Gastrocnemius medialis (tissue), 4 donors: ENCODE results near the gene DNAAF5. TPM values are rescaled to one million over a fixed set of nuclear protein-coding genes. Genes with fewer than 3 reads are reported as not detected.

Source experiments
- ATAC-seq, 2 donors: fragments of 150-250 bp; one replicate each; pipeline ENCODE4 v1.9.1; 2016
- DNase-seq, 2 donors: peaks; one replicate each; pipeline ENCODE4 v3.0.0-alpha.2; 2019
- H3K27ac ChIP-seq, 4 donors: fragments of 200-600 bp; sonication (generic); 1 replicate in 1 of 4; 2 replicates in 3 of 4; pipeline ENCODE4 v1.5.1; 2016 to 2018; ENCODE audit warnings: mild to moderate bottlenecking in 2 of 4, moderate library complexity in 1 of 4
- H3K27me3 ChIP-seq, 3 donors: fragments of 200-600 bp; sonication (generic) in 2 of 3; 1 replicate in 1 of 3; 2 replicates in 2 of 3; pipeline versions ENCODE4 v1.5.1 to v1.6.0; 2016 to 2019; ENCODE audit warnings: mild to moderate bottlenecking in 1 of 3, moderate library complexity in 1 of 3
- H3K36me3 ChIP-seq, 2 donors: fragments of 200-600 bp; sonication (generic) in 1 of 2; one replicate each; pipeline ENCODE4 v1.5.1; 2017 to 2018
- H3K4me1 ChIP-seq, 2 donors: fragments of 200-600 bp; sonication (generic) in 1 of 2; one replicate each; pipeline ENCODE4 v1.5.1; 2016 to 2017; ENCODE audit warnings: mild to moderate bottlenecking in 2 of 2
- H3K4me3 ChIP-seq, 4 donors: fragments of 200-600 bp; sonication (generic) in 3 of 4; 1 replicate in 1 of 4; 2 replicates in 3 of 4; pipeline ENCODE4 v1.5.1; 2016 to 2019; ENCODE audit warnings: mild to moderate bottlenecking in 2 of 4
- H3K9me3 ChIP-seq, 3 donors: fragments of 200-600 bp; sonication (generic) in 2 of 3; 1 replicate in 1 of 3; 2 replicates in 2 of 3; pipeline ENCODE4 v1.5.1; 2016 to 2019
- POLR2A ChIP-seq, 2 donors: fragments of 450-650 bp; IDR thresholded peaks; one replicate each; pipeline ENCODE4 v1.6.1; 2017; ENCODE audit warnings: antibody characterized with exemption in 2 of 2, mild to moderate bottlenecking in 2 of 2, moderate library complexity in 2 of 2
- in situ Hi-C, 4 donors: fragments of 200-750 bp; cut with MboI; loops; one replicate each; pipeline versions ENCODE4 v1.15.0 to v1.8.0; 2017; ENCODE audit warnings: low sequenced_read_pairs in 4 of 4
- intact Hi-C: fragments of 100-400 bp; cut with DNase I; formaldehyde crosslinking; loops from one replicate; pipeline ENCODE4 v1.15.1; 2023; ENCODE audit warnings: low total_unique reads
- total RNA-seq, 4 donors: library from RNA; depleted of rRNA; stranded (reverse); fragments of >200 nt; gene quantifications; one replicate each; pipeline versions ENCODE4 v1.1.0 to v1.2.3, GENCODE V29; 2016
- TF ChIP-seq, protein P1 (sequence below), 5 experiments: fragments of 450-650 bp in 3 of 5; fragments of 200-600 bp in 2 of 5; sonication (generic) in 2 of 5; IDR thresholded peaks in 4 of 5; conservative IDR thresholded peaks in 1 of 5; 1 replicate in 4 of 5; 2 replicates in 1 of 5; pipeline ENCODE4 v1.5.1; 2016 to 2019; ENCODE audit warnings: antibody characterized with exemption in 5 of 5, mild to moderate bottlenecking in 3 of 5, moderate library complexity in 3 of 5

DNAAF5 gene
- total RNA-seq, 4 donors from 2014 or later: 22.4 to 36.2 (median 30.6) TPM

DNA sequence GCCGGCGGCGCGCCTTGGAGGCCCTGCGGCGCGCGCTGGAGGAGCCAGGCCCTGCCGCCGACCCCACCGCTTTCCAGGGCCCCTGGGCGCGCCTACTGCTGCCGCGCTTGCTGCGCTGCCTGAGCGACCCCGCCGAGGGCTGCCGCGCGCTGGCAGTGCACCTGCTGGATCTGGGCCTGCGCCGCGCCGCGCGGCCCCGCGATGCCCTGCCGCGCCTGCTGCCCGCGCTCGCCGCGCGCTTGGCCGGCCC is 280 bp downstream of the DNAAF5 start:
- DNase-seq: no peak
- TF ChIP-seq, protein P1, sequence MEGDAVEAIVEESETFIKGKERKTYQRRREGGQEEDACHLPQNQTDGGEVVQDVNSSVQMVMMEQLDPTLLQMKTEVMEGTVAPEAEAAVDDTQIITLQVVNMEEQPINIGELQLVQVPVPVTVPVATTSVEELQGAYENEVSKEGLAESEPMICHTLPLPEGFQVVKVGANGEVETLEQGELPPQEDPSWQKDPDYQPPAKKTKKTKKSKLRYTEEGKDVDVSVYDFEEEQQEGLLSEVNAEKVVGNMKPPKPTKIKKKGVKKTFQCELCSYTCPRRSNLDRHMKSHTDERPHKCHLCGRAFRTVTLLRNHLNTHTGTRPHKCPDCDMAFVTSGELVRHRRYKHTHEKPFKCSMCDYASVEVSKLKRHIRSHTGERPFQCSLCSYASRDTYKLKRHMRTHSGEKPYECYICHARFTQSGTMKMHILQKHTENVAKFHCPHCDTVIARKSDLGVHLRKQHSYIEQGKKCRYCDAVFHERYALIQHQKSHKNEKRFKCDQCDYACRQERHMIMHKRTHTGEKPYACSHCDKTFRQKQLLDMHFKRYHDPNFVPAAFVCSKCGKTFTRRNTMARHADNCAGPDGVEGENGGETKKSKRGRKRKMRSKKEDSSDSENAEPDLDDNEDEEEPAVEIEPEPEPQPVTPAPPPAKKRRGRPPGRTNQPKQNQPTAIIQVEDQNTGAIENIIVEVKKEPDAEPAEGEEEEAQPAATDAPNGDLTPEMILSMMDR (IDR thresholded peaks at IDR 0.05 in 4 of 5, conservative IDR thresholded peaks at IDR 0.05 in 1 of 5): no peak
- no peak for TF ChIP-seq POLR2A (IDR thresholded peaks at IDR 0.05)
- H3K27me3 ChIP-seq: no peaks in the 10 kb centered on the region
- peak; percentile 4 to 15 for ATAC-seq
- peak overlapping the region; percentile 84 to 89 (median 86) for H3K27ac ChIP-seq
- in situ Hi-C loops: no loop called here
- H3K36me3 ChIP-seq: no peaks in the 10 kb centered on the region
- intact Hi-C loops: no loop called here
- H3K4me3 ChIP-seq: peak overlapping the region; percentile 66 to 80 (median 76)
- H3K4me1 ChIP-seq: peaks cover 26 to 41% of the 10 kb centered on the region in 2 donors
- H3K9me3 ChIP-seq: no peaks in the 10 kb centered on the region

DNA sequence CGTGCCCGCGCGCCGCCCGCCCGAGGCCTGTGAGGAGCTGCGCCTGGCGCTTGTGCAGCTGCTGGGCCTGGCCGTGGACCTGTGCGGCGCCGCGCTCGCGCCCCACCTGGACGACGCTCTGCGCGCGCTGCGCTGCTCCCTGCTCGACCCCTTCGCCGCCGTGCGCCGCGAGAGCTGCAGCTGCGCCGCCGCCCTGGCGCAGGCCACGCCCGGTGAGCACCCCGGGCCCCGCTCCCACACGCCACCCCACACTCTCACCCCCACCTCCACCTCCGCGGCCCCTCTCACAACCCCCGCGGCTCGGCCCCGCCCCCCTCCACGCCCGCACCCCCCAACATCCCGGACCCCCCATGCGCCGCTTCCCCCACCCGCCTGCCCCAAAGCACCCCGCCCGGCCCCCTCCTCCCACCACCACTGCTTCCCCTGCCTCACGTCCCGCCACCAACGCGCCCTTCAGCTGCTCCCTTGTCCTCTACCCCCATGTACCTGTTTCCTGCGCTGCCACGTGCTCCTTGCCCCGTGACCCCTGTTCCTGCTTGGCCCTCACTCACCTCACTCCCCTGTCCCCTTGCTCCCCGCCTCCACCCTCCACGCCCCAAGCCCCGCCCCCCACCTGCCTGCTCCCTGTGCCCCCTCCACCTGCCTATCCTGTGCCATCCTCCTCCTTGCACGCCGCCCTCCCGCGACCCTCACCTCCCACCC is 756 bp downstream of the DNAAF5 start, which contains the start of gene PRKAR1B:
TSS of gene PRKAR1B (minus strand) at position 178 of the 702 bp plus-strand sequence. CDS start 15,776 bp downstream, outside the sequence.
- intact Hi-C loops: no loop called here
- TF ChIP-seq POLR2A (IDR thresholded peaks at IDR 0.05): no peak
- TF ChIP-seq, protein P1 (IDR thresholded peaks at IDR 0.05 in 4 of 5, conservative IDR thresholded peaks at IDR 0.05 in 1 of 5): no peak
- H3K4me3 ChIP-seq: peak within 1 kb of the TSS; percentile 66 to 80 (median 76)
- in situ Hi-C loops: no loop called here
- ATAC-seq (no peak), DNase-seq (no peak)
- peaks cover 31 to 46% of the 10 kb centered on the region in 2 donors for H3K4me1 ChIP-seq
- H3K27me3 ChIP-seq: no peaks in the 10 kb centered on the region
- H3K27ac ChIP-seq: peak within 1 kb of the TSS; percentile 84 to 89 (median 86)
- no peaks in the 10 kb centered on the region for H3K9me3 ChIP-seq
- H3K36me3 ChIP-seq: no peaks in the 10 kb centered on the region

DNA sequence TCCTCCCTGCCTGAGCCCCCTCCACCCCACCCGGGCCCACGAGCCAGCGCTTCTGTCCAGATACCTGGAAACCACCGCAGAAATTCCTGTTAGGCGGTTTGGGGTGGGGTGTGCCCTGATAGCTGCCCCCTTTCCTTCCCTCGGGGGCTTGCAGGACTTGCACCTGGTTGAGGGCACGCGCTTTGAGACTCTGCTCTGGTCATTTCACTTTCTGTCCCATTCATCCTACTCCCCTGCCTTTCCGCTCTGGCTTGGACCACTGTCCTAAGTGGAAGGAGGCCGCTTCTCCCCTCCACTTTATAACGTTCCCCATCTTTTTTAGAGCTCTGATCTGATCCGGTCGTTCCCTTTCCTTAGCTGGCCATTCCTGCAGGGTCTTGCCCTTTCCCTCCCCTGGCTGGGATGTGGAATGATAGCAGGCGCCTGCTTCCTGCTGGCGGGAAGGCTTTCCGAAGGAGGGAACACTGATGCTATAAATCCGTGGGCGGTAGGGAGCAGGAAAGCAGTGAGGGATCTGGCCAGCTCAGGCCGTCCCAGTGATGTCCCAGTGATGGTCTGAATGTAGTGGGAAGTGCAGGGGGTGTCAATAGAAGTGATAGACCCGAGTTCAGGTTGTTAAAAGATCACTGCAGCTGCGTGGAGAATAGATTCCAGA is 1.4 kb downstream of the DNAAF5 start:
- Histone ChIP-seq H3K27ac (peak overlapping the region in 1 of 4 donors; percentile 84), H3K4me1 (peaks cover 36 to 50% of the 10 kb centered on the region in 2 donors), H3K36me3 (no peaks in the 10 kb centered on the region), H3K9me3 (no peaks in the 10 kb centered on the region), H3K27me3 (no peaks in the 10 kb centered on the region), H3K4me3 (peak overlapping the region; percentile 32 to 80 (median 60))
- TF ChIP-seq, protein P1 (IDR thresholded peaks at IDR 0.05 in 4 of 5, conservative IDR thresholded peaks at IDR 0.05 in 1 of 5): no peak
- no peak for TF ChIP-seq POLR2A (IDR thresholded peaks at IDR 0.05)
- in situ Hi-C loops: no loop called here
- intact Hi-C loops: no loop called here
- no peak for DNase-seq
- no peak for ATAC-seq

DNA sequence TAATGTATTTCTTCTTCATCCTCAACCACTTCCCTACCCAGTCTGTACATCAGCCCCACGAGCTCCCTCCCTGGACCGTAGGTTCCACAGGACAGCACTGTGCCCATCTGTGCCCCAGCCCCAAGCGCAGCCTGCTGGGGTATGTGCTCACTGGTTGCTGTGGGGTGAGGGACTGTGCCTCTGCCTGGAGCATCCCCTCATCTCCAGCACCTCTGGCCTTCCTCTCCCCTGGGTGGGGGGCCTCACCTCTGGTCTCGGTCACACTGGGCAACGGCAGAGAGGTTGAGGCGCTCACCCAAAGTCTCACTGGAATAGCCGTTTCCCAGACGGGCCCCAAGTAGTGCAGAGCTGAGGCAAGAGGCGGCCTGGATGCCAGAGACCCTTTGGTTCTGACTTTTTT is 2.1 kb downstream of the DNAAF5 start:
- ATAC-seq (no peak), DNase-seq (no peak)
- Histone ChIP-seq H3K9me3 (no peaks in the 10 kb centered on the region), H3K27ac (no peak overlapping the region), H3K4me3 (no peak overlapping the region), H3K36me3 (no peaks in the 10 kb centered on the region), H3K27me3 (no peaks in the 10 kb centered on the region), H3K4me1 (peaks cover 38 to 50% of the 10 kb centered on the region in 2 donors)
- in situ Hi-C loops: no loop called here
- TF ChIP-seq, protein P1 (IDR thresholded peaks at IDR 0.05 in 4 of 5, conservative IDR thresholded peaks at IDR 0.05 in 1 of 5): no peak
- TF ChIP-seq POLR2A (IDR thresholded peaks at IDR 0.05): no peak
- intact Hi-C loops: no loop called here
